Testis (tissue), 5 donors: ENCODE data around the gene SIMC1. TPM values are rescaled to one million over a fixed set of nuclear protein-coding genes. Genes with fewer than 3 reads are reported as not detected.
A peak's percentile ranks its signal among the peaks of the same experiment; 100 is the strongest.
"Not testable (repeated sequence)": the region's sequence is repeated elsewhere in the genome, so short reads cannot be mapped to it uniquely, and the experiment has no call there.

Source experiments
- DNase-seq: peaks from one replicate; pipeline ENCODE4 v3.0.0-alpha.2; 2019
- H3K27ac ChIP-seq, 2 donors: fragments of 200-600 bp; sonication (generic); one replicate each; pipeline ENCODE4 v1.5.1; 2019
- H3K27me3 ChIP-seq: fragments of 200-600 bp; sonication (generic); one replicate; pipeline ENCODE4 v1.5.1; 2019
- H3K36me3 ChIP-seq: fragments of 200-600 bp; sonication (generic); one replicate; pipeline ENCODE4 v1.5.1; 2017; ENCODE audit warnings: low read depth; ENCODE audit errors: missing control alignments
- H3K4me1 ChIP-seq: fragments of 200-600 bp; sonication (generic); one replicate; pipeline ENCODE4 v1.5.1; 2019
- H3K4me3 ChIP-seq, 2 donors: fragments of 200-600 bp; sonication (generic); one replicate each; pipeline ENCODE4 v1.5.1; 2017 to 2019
- H3K9me3 ChIP-seq: fragments of 200-600 bp; sonication (generic); one replicate; pipeline ENCODE4 v1.5.1; 2017
- CTCF ChIP-seq, 3 experiments: fragments of 450-650 bp in 2 of 3; fragments of 200-600 bp in 1 of 3; sonication (generic) in 1 of 3; IDR thresholded peaks; one replicate each; pipeline ENCODE4 v1.5.1; 2016 to 2019; ENCODE audit warnings: antibody characterized with exemption in 3 of 3, mild to moderate bottlenecking in 2 of 3, moderate library complexity in 1 of 3
- POLR2A ChIP-seq: fragments of 450-650 bp; IDR thresholded peaks from one replicate; pipeline ENCODE4 v1.6.1; 2017; ENCODE audit warnings: antibody characterized with exemption, mild to moderate bottlenecking, moderate library complexity
- WGBS, 2 donors: methylation state at CpG; one replicate each; pipeline ENCODE4 v1.1.5; 2018; 5-methylcytosine and 5-hydroxymethylcytosine counted together
- intact Hi-C: fragments of 100-400 bp; cut with DNase I; formaldehyde crosslinking; loops from one replicate; pipeline ENCODE4 v1.15.1; 2023; ENCODE audit warnings: low total_unique reads
- long read RNA-seq, 2 donors: transcript quantifications; one replicate each; lab custom pipeline, GENCODE V29; 2026
- polyA plus RNA-seq: library from polyadenylated mRNA; stranded (reverse); fragments of 350-450 nt; fragmentation: Illumina TruSeq; extraction: RNeasy Lipid Tissue Mini Kit (QIAGEN cat#74804); gene quantifications from one replicate; pipeline ENCODE4 v1.2.3, GENCODE V29; 2014; ENCODE audit warnings: low read depth, low replicate concordance; ENCODE audit not compliant: insufficient read depth
- total RNA-seq, 2 donors: library from RNA; depleted of rRNA; stranded (reverse); fragments of >200 nt; gene quantifications; one replicate each; pipeline ENCODE4 v1.2.3, GENCODE V29; 2016

SIMC1 gene
- total RNA-seq (100 to 1,000 TPM; 106 to 119 TPM), polyA plus RNA-seq (97.9 TPM)
- long read RNA-seq, donor 1, transcript SIMC1-203 (10 exons, 2,694 nt), result major isoform, 8 of 75 reads
- long read RNA-seq, donor 1, partial matches to known transcripts, result 66 of 75 reads
- long read RNA-seq, donor 1, other reads (novel, unspliced or antisense), result 0 of 75 reads
- long read RNA-seq, donor 2, partial matches to known transcripts, result 52 of 62 reads
- long read RNA-seq, donor 2, other reads (novel, unspliced or antisense), result 6 of 62 reads

GRCh38 chr5:176237971-176238644 lies at the start of gene SIMC1:
Gene SIMC1, plus strand, starts transcription at chr5:176238424. Its CDS starts 85 bp downstream, at chr5:176238509.
- H3K9me3 ChIP-seq, H3K36me3 ChIP-seq, H3K27me3 ChIP-seq, intact Hi-C loops, H3K4me1 ChIP-seq: not testable (repeated sequence)
- WGBS, 2 donors, result 3 to 7% methylated on average over 31 to 35 of the region's 81 CpGs
- peak; percentile 66 for DNase-seq
- peak within 1 kb of the TSS; percentile 18 to 73 for H3K27ac ChIP-seq
- H3K4me3 ChIP-seq, result peak within 1 kb of the TSS; percentile 56 to 66

GRCh38 chr5:176188506-176189193 lies 49.6 kb upstream of the SIMC1 start:
- TF ChIP-seq POLR2A (no peak), CTCF (IDR thresholded peaks at IDR 0.05) (no peak)
- Histone ChIP-seq H3K4me3 (no peak overlapping the region), H3K27me3 (no peaks in the 10 kb centered on the region), H3K4me1 (peaks cover 24% of the 10 kb centered on the region), H3K36me3 (no peaks in the 10 kb centered on the region), H3K9me3 (no peaks in the 10 kb centered on the region), H3K27ac (no peak overlapping the region)
- 72 to 80% methylated on average over 11 of the region's 11 CpGs for WGBS, 2 donors
- intact Hi-C loops, result no loop called here
- DNase-seq, result no peak

GRCh38 chr5:176189857-176190256 lies 48.4 kb upstream of the SIMC1 start:
- H3K27ac ChIP-seq, result no peak overlapping the region
- 81 to 85% methylated on average over 6 to 7 of the region's 7 CpGs for WGBS, 2 donors

GRCh38 chr5:176190886-176191755 lies 47.1 kb upstream of the SIMC1 start:
- Histone ChIP-seq H3K4me3 (no peak overlapping the region), H3K4me1 (peaks cover 21% of the 10 kb centered on the region), H3K27me3 (no peaks in the 10 kb centered on the region), H3K9me3 (no peaks in the 10 kb centered on the region), H3K27ac (no peak overlapping the region), H3K36me3 (no peaks in the 10 kb centered on the region)
- 85 to 88% methylated on average over 12 to 26 of the region's 28 CpGs for WGBS, 2 donors
- DNase-seq, result no peak
- TF ChIP-seq POLR2A (no peak), CTCF (IDR thresholded peaks at IDR 0.05) (no peak)
- intact Hi-C loops, result no loop called here

More at GRCh38 chr5:176189857-176190256, 48.4 kb upstream of the SIMC1 start:
- no peaks in the 10 kb centered on the region for H3K36me3 ChIP-seq
- intact Hi-C loops, result no loop called here
- H3K27me3 ChIP-seq, result no peaks in the 10 kb centered on the region
- H3K4me1 ChIP-seq, result peaks cover 21% of the 10 kb centered on the region
- H3K9me3 ChIP-seq, result no peaks in the 10 kb centered on the region
- DNase-seq, result no peak
- no peak overlapping the region for H3K4me3 ChIP-seq
- TF ChIP-seq CTCF (IDR thresholded peaks at IDR 0.05), result no peak
- no peak for TF ChIP-seq POLR2A
